Upper lobe of left lung (tissue), 6 donors: ENCODE data around the gene EIF2S3. TPM values are rescaled to one million over a fixed set of nuclear protein-coding genes. Genes with fewer than 3 reads are reported as not detected.
"Not testable (repeated sequence)": the region's sequence is repeated elsewhere in the genome, so short reads cannot be mapped to it uniquely, and the experiment has no call there.

ENCODE experiments used
- ATAC-seq, 2 donors: fragments of 200-7000 bp; cut with Tn5 transposase; one replicate each; pipeline ENCODE4 v1.9.1; 2022; ENCODE audit warnings: mild to moderate bottlenecking in 2 of 2, moderate library complexity in 2 of 2; ENCODE audit not compliant: low FRiP score in 2 of 2
- DNase-seq, 2 donors: peaks; one replicate each; pipeline ENCODE4 v3.0.0-alpha.2; 2019 to 2020
- H3K27ac ChIP-seq, 4 donors: fragments of 200-600 bp; sonication (generic); one replicate each; pipeline ENCODE4 v1.5.1; 2016 to 2019
- H3K27me3 ChIP-seq, 4 donors: fragments of 200-600 bp; sonication (generic); one replicate each; pipeline ENCODE4 v1.5.1; 2017 to 2019
- H3K36me3 ChIP-seq, 4 donors: fragments of 200-600 bp; sonication (generic); one replicate each; pipeline ENCODE4 v1.5.1; 2016 to 2019
- H3K4me1 ChIP-seq, 4 donors: fragments of 200-600 bp; sonication (generic); one replicate each; pipeline ENCODE4 v1.5.1; 2018 to 2019
- H3K4me3 ChIP-seq, 4 donors: fragments of 200-600 bp; sonication (generic); one replicate each; pipeline ENCODE4 v1.5.1; 2017 to 2019; ENCODE audit warnings: mild to moderate bottlenecking in 2 of 4, moderate library complexity in 1 of 4
- H3K9me3 ChIP-seq, 4 donors: fragments of 200-600 bp; sonication (generic); one replicate each; pipeline ENCODE4 v1.5.1; 2018 to 2019
- CTCF ChIP-seq, 6 experiments: fragments of 450-650 bp in 4 of 6; fragments of 200-600 bp in 2 of 6; sonication (generic) in 2 of 6; IDR thresholded peaks; one replicate each; pipeline ENCODE4 v1.5.1; 2016 to 2019; ENCODE audit warnings: antibody characterized with exemption in 6 of 6
- EP300 ChIP-seq, 4 donors: sonication (generic); formaldehyde crosslinking; IDR thresholded peaks; one replicate each; pipeline ENCODE4 v1.5.1; 2017; ENCODE audit warnings: antibody characterized with exemption in 4 of 4, control low read depth in 2 of 4
- POLR2A ChIP-seq, 4 donors: fragments of 450-650 bp; IDR thresholded peaks; one replicate each; pipeline ENCODE4 v1.5.1; 2016 to 2017; ENCODE audit warnings: antibody characterized with exemption in 4 of 4, mild to moderate bottlenecking in 2 of 4
- POLR2AphosphoS5 ChIP-seq, 2 donors: sonication (generic); formaldehyde crosslinking; IDR thresholded peaks; one replicate each; pipeline ENCODE4 v1.5.1; 2017; ENCODE audit warnings: antibody characterized with exemption in 2 of 2
- WGBS, 2 donors: methylation state at CpG; one replicate each; pipeline ENCODE4 v1.1.5; 2017 to 2018; 5-methylcytosine and 5-hydroxymethylcytosine counted together
- total RNA-seq, 6 donors: library from RNA; depleted of rRNA in 4 of 6; stranded (reverse); fragments of >200 nt in 4 of 6; gene quantifications; one replicate each; pipeline versions ENCODE4 v1.1.0 to v1.2.1, GENCODE V29; 2016 to 2021
- donor health status: DM: no; HTN: no; CAD: no; lungs with moderate emphysema.
- donor health status: DM: no; HTN: yes; CAD: no; lungs with severe emphysema.

EIF2S3 gene
- total RNA-seq, 6 donors from 2014 or later: 65.0 to 161 (median 104) TPM

- Histone ChIP-seq H3K4me1 (no peaks in the 10 kb centered on the region), H3K27me3 (no peaks in the 10 kb centered on the region), H3K27ac (no peak overlapping the region), H3K9me3 (no peaks in the 10 kb centered on the region), H3K36me3 (peaks cover 0 to 45% (median 18%) of the 10 kb centered on the region in 4 donors), H3K4me3 (no peak overlapping the region)
- ATAC-seq (no peak), DNase-seq (no peak)
- 79 to 86% methylated on average over 4 to 5 of the region's 5 CpGs for WGBS, 2 donors
- TF ChIP-seq EP300 (IDR thresholded peaks at IDR 0.05) (no peak), CTCF (IDR thresholded peaks at IDR 0.05) (no peak), POLR2AphosphoS5 (IDR thresholded peaks at IDR 0.05) (no peak), POLR2A (IDR thresholded peaks at IDR 0.05) (no peak)
These were observed 24.7 kb downstream of the EIF2S3 start for GRCh38 chrX:24079411-24079810.

GRCh38 chrX:24080245-24080644 is 25.5 kb downstream of the EIF2S3 start:
- not testable (repeated sequence) for H3K27ac ChIP-seq, H3K4me1 ChIP-seq, H3K4me3 ChIP-seq, ATAC-seq, DNase-seq, H3K27me3 ChIP-seq, H3K9me3 ChIP-seq
- H3K36me3 ChIP-seq: peaks cover 0 to 37% (median 14%) of the 10 kb centered on the region in 4 donors
- WGBS, 2 donors: 81 to 89% methylated on average over 3 to 8 of the region's 8 CpGs

- ATAC-seq: no peak
- Histone ChIP-seq H3K9me3 (no peaks in the 10 kb centered on the region), H3K36me3 (peaks cover 0 to 32% (median 11%) of the 10 kb centered on the region in 4 donors), H3K27ac (no peak overlapping the region), H3K4me1 (no peaks in the 10 kb centered on the region), H3K4me3 (no peak overlapping the region), H3K27me3 (no peaks in the 10 kb centered on the region)
- no peak for DNase-seq
- no peak for TF ChIP-seq EP300 (IDR thresholded peaks at IDR 0.05)
- TF ChIP-seq CTCF (IDR thresholded peaks at IDR 0.05): no peak
- TF ChIP-seq POLR2A (IDR thresholded peaks at IDR 0.05): no peak
- no peak for TF ChIP-seq POLR2AphosphoS5 (IDR thresholded peaks at IDR 0.05)
- 71 to 90% methylated on average over 3 of the region's 3 CpGs for WGBS, 2 donors
These were observed 25.9 kb downstream of the EIF2S3 start for GRCh38 chrX:24080704-24081103.

- DNase-seq (peak; percentile 53 to 61), ATAC-seq (peak in 1 of 2 donors; percentile 61)
- 15 to 38% methylated on average over 12 of the region's 14 CpGs for WGBS, 2 donors
- Histone ChIP-seq H3K36me3 (peaks cover 0 to 22% (median 6%) of the 10 kb centered on the region in 4 donors), H3K4me1 (no peaks in the 10 kb centered on the region), H3K27me3 (no peaks in the 10 kb centered on the region), H3K9me3 (no peaks in the 10 kb centered on the region), H3K4me3 (no peak overlapping the region), H3K27ac (no peak overlapping the region)
- TF ChIP-seq CTCF (IDR thresholded peaks at IDR 0.05) (peak in 1 of 6 experiments; percentile 25), POLR2A (IDR thresholded peaks at IDR 0.05) (no peak)
These were observed 27.0 kb downstream of the EIF2S3 start for GRCh38 chrX:24081661-24082154.

GRCh38 chrX:24082447-24082846 is 27.7 kb downstream of the EIF2S3 start:
- H3K4me1 ChIP-seq: no peaks in the 10 kb centered on the region
- no peak overlapping the region for H3K4me3 ChIP-seq
- no peaks in the 10 kb centered on the region for H3K9me3 ChIP-seq
- H3K36me3 ChIP-seq: peaks cover 0 to 15% (median 3%) of the 10 kb centered on the region in 4 donors
- ATAC-seq (no peak), DNase-seq (no peak)
- TF ChIP-seq EP300 (IDR thresholded peaks at IDR 0.05): no peak
- TF ChIP-seq CTCF (IDR thresholded peaks at IDR 0.05): no peak
- TF ChIP-seq POLR2A (IDR thresholded peaks at IDR 0.05): no peak
- TF ChIP-seq POLR2AphosphoS5 (IDR thresholded peaks at IDR 0.05): no peak
- WGBS, 2 donors: 81 to 86% methylated on average over 2 of the region's 2 CpGs
- H3K27ac ChIP-seq: no peak overlapping the region
- H3K27me3 ChIP-seq: no peaks in the 10 kb centered on the region
